Stomach (tissue), 4 donors: ENCODE results near the gene FYCO1.

Source experiments
- CTCF ChIP-seq, 7 experiments: fragments of 450-650 bp in 4 of 7; fragments of 200-600 bp in 3 of 7; sonication (generic) in 3 of 7; IDR thresholded peaks; one replicate each; pipeline ENCODE4 v1.5.1; 2016 to 2019; ENCODE audit warnings: antibody characterized with exemption in 7 of 7, control low read depth in 2 of 7, mild to moderate bottlenecking in 1 of 7
- EP300 ChIP-seq: sonication (generic); formaldehyde crosslinking; IDR thresholded peaks from one replicate; pipeline ENCODE4 v1.6.1; 2017; ENCODE audit warnings: antibody characterized with exemption
- POLR2A ChIP-seq, 4 donors: fragments of 450-650 bp; IDR thresholded peaks; one replicate each; pipeline ENCODE4 v1.6.1; 2016; ENCODE audit warnings: antibody characterized with exemption in 4 of 4, control low read depth in 2 of 4, mild to moderate bottlenecking in 1 of 4, moderate library complexity in 1 of 4
- POLR2AphosphoS5 ChIP-seq, 3 donors: sonication (generic); formaldehyde crosslinking; IDR thresholded peaks; one replicate each; pipeline ENCODE4 v1.6.1; 2016; ENCODE audit warnings: antibody characterized with exemption in 3 of 3

DNA sequence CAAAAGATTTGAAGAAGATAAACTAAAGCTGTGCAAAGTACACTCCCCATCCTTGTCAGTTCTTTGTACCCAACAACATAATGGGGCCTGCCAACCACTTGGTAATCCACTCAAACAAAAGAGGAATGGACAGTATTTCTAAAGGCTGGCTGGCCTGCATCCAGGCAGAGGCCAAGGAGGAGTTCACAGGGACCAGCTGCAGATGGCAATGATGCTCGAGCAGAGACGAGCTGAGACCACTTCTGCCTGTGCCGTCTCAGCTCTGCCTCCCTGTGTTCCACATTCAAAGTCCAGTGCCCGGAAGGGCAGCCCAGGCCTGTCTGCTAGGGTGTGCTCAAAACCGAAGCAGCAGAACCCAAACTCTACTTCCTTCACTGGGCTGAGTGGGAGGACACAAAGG lies 38.0 kb downstream of the FYCO1 start:
- TF ChIP-seq CTCF (IDR thresholded peaks at IDR 0.05), result no peak
- TF ChIP-seq EP300, result no peak
- no peak for TF ChIP-seq POLR2AphosphoS5 (IDR thresholded peaks at IDR 0.05)
- TF ChIP-seq POLR2A (IDR thresholded peaks at IDR 0.05), result no peak
